SHP77 (cell line): Measurements from ENCODE around the gene CPSF7.
A peak's percentile ranks its signal among the peaks of the same experiment; 100 is the strongest.
"Not testable (repeated sequence)": the region's sequence is repeated elsewhere in the genome, so short reads cannot be mapped to it uniquely, and the experiment has no call there.

Experiments
- DNase-seq, 2 experiments: peaks; one replicate each; lab custom pipeline; 2025; lab: John Stamatoyannopoulos, UW

The CPSF7 gene, protein sequence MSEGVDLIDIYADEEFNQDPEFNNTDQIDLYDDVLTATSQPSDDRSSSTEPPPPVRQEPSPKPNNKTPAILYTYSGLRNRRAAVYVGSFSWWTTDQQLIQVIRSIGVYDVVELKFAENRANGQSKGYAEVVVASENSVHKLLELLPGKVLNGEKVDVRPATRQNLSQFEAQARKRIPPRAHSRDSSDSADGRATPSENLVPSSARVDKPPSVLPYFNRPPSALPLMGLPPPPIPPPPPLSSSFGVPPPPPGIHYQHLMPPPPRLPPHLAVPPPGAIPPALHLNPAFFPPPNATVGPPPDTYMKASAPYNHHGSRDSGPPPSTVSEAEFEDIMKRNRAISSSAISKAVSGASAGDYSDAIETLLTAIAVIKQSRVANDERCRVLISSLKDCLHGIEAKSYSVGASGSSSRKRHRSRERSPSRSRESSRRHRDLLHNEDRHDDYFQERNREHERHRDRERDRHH

DNA sequence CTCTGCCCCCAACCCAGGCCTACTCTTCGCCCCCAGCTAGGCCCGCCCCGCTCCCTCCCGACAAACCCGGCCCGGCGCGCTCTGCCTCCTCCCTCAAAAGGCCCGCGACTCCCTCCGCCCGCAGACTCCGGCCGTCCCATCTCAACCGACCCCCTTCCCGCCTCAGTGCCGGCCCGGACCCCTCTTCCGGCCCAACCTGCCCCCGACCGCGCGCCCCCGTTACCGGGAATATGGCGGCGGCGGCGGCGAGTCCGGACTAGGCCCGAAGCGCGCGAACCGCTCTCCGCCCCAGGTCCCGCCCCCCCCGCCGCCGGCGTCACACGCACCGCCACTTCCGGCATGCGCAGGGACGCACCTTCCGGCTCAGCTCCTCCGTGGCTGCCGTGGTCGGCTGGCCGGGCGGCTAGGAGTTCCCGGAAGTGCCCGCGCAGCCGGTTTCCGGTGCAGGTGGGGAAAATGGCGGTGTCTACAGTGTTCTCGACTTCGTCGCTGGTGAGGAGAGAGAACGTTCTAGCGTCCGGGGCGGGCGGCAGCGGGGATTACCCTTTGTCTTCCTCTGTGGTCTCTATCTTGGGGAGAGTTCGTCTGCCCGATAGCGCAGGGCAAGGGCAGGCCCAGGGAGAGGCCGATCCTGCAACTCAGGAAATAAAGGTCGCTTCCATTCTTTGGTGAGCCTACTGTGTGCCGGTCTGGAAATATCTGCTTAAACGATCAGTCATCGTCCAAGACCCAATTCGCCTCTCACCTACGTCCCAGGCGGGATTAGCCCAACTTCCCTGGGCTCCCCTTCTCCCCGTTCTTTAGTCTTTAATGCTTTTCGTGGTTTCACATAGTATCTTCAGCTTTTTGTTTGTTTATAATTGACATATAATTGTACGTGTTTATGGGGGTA, at the start of gene CPSF7, which contains the start of gene SDHAF2:
TSS of gene CPSF7 (minus strand) at position 285 of the 892 bp plus-strand sequence. CDS start 740 bp downstream, outside the sequence.
TSS of gene SDHAF2 (plus strand) at position 434 of the 892 bp plus-strand sequence. CDS start at position 457, 23 bp downstream.
- peak; percentile 90 to 94 for DNase-seq

DNA sequence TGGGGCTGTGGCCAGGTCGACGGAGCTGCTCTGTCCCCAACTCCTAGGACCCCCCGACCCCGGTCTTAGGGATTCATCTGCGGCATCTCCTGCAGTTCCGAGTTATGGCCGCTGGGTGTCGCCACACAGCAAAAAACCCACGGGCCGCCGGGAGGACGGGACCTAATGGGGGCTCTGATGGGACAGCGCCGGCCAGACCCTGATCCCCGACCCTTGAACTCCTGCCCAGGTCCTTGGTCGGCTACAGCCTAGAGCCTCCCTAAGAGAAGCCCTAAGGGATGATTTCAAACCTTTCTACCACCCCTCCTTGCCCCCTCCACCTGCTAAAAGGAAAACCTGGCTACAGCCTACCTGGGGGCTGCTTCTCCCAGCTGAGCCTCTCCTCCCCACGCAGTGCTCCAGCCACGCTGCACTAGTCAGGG, 48.0 kb upstream of the CPSF7 start:
- DNase-seq = no peak

DNA sequence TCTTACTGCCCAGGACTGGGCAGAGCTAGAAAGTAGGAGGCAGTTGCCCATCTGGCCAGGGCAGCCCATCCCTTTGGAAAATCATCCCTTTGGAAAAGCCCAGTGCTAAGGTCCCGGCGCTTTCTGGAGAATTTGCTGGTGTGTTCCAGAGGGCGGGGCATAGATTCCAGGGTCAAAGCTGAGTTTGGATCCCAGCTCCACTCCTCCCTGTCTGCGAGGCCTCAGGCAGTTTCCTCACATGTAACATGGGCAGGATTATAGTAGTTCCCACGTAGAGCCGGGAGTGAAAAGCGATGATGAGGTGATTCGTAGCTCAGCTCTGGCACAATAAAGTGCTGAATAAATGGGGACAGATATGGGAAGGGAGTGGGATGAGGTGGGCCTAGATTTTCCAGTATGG, 47.4 kb upstream of the CPSF7 start:
- DNase-seq = no peak

DNA sequence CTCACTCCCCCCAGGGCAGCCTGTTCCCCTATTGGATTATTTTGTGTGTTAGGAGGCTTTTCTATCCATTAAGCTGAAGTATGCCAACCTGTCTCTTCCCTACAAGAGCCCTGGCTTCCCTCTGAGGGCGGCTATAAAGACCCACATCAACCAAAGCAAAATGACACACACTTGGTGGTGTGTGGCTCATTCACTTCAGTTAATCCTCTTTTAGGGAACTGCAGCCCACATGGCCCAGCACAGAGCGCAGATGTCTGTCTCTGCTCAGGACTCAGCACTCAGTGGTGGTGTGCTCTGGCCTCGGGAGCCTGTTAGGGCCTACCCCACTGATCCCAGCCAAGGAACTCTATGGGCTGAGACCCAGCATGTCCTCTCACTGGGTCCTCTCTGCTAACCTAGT, 46.6 kb upstream of the CPSF7 start:
- DNase-seq = no peak

DNA sequence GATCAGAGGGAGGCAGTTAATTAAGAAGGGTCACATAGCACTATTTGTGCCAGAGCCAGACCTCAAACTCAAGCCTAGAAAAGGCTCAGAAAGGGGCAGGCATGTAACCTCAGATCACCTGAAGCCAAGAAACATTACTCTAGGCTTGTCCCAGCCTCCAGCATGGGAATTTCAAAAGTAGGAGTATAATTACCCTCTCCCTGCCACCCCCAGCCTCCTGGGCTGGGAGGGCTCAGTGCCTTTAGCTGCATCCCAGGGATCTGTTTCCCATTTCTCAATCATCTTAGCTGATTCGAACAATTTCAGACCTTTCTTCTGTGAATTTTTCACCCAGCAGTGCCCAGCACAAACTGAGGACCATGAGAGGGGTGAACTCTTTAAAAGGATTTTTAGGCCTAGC, 45.7 kb upstream of the CPSF7 start:
- no peak for DNase-seq

DNA sequence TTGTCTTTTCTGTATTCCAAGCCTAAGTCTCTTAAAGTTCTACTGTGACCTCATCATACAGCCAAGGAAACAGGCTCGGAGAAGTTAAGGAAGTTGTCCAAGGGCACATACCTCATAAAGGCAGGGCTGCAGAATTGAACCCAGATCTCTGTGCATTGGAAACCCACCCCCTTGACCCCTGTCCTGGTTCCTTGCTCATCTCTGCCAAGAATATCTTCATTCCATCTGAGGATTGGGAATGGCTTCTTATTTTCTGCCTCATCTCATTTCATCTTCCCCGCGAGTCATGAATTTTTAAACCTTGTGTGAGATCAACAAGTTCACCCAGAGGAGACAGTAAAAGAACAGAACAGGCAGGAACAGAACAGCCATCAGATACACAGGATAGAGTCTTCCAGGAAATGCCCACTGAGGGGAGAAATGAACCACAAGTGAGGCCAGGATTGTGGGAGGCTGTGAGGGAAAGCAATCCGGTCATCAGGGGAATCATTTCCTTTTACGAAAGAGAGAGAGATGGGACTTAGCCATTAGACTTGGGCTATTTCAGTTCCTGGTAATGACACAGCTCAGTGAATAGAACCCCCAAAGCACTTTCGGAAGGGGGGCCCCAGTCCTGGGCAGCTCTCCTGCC, 44.4 kb upstream of the CPSF7 start:
- no peak for DNase-seq

DNA sequence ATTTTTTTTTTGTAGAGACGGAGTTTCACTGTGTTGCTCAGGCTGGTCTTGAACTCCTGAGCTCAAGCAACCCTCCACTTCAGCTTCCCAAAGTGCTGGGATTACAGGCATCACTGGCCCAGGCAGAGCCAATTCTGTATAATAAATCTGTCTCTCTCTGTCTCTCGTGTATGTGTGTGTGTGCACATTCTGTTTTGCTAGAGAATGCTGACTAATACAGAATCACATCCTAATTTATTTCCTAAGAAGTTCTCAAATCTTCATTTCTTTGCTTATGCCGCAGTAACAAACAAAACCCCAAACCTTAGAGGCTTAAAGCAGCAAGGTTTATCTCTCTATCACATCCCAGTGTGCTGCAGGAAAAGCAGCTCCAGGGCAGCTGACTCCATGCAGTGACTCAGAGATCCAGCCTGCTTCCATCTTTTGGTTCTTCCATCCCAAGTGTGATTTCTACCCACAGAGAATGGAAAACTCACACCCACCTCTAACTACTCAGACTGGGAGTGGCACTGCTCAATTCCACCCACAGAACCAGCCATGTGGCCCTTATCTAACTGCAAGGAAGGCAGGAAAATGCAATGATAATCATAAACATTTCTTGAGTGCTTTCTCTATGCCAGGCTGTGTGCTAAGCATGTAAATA, 43.7 kb upstream of the CPSF7 start:
- DNase-seq = no peak

DNA sequence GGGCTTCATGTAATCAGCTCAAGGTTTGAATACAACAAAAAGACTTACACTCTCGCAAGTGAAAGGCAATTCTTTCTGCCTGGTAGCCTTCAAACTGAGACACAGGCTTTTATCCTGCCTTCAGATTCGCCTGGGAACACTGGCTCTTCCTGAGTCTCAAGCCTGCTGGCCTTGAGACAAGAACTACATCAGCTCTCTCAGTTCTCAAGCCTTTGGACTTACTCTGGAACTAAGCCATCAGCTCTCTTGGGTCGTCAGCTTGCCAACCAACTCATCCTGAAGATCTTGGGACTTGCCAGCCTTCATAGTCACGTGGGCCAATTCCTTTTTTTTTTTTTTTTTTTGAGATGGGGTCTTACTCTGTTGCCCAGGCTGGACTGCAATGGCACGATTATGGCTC, 43.1 kb upstream of the CPSF7 start:
- DNase-seq = no peak

DNA sequence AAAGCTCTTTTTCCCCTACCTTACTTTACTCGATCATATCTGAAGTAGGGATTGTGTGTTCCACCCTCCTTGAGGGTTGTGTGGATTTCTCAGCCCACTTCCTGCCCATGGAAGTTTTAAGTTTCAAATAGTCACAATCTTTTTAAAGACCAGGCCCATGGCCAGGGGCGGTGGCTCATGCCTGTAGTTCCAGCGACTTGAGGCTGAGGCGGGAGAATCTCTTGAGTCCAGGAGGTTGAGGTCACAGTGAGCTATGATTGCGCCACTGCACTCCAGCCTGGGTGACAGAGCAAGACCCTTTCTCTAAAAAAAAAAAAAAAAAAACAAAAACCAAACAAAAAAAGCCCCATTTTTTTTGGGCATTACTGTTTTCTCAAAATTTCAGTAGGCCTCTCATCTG, 42.5 kb upstream of the CPSF7 start:
- DNase-seq = no peak

DNA sequence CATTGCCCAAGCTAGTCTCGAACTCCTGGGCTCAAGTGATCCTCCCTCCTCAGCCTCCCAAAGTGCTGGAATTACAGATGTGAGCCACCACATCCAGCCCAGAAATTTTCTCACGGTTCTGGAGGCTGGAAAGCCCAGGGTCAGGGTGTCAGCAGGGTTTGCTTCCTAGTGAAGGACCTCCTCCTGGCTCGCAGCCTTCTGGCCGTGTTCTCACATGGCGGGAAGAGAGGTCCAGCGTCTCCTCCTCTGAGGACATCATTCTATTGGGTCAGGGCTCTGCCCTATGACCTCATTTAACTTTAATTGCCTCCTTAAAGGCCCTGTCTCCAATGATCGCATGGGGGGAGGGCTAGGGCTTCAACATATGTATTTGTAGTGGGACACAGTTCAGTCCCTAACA, 38.2 kb upstream of the CPSF7 start:
- DNase-seq = no peak

DNA sequence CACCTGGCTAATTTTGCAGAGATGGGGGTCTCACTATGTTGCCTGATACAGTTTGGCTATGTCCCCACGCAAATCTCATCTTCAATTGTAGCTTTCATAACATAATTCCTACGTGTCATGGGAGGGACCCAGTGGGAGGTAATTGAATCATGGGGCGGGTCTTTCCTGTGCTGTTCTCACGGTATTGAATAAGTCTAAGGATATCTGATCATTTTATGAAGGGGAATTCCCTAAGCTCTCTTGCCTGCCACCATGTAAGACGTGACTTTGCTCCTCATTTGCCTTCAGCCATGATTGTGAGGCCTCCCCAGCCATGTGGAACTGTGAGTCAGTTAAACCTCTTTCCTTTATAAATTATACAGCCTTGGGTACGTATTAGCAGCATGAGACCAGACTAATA, 37.8 kb upstream of the CPSF7 start:
- not testable (repeated sequence) for DNase-seq

DNA sequence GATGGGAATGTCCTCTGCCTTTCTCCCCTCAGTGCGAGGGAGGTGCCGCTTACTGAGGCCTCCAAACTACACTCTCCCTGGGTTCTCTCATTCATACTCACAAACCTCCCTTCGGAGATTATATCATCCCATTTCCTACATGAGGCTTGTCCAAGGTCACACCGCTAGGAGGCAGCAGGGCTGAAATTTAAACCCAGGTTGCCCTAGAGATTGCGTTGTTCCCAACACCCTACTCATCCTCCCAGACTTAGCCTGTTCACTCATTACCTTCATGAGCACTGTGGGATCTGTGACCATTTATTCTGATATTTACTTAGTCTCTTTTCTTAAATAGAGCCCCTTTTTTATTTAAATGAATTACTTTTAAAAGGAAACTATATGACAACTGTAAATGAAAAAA, 31.2 kb upstream of the CPSF7 start:
- DNase-seq = no peak

DNA sequence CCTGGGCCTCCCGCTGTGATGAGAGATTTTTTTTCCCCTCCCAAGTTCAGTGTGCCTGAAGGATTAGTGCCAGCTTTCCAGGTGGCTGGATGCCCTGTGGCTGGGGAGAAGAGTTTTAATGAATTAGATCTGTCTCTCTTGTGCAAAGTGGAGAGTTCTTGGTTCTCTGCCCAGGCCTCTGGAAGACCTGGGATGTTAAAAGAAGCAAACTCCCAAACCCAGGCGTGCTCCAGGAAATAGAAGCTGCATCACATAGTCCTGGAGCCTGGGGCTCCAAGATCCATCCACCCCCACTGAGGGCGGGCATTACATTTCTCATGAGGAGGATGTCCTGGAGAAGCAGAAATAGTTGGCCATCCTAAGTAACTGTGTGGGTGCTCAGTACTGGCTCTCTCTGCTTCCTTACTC, 30.7 kb upstream of the CPSF7 start:
- no peak for DNase-seq

DNA sequence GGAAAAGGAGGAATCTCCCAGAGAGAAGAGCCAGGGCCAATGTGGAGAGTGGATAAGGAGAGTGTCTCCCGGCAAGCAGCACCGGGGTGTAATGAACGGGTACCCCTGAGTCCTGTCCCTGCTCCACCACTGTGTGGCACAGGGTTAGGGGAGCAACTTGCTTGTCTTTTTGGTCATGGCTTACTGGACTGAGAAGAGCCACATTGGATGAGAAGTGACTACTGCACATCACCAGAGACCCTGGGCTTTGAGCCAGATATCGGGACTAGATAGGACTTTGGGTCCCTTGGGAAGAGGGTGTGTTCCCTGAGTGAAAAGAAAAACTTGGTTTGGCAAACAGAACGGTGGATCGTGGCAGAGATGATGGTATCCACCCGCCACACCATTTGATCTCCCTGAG, 24.7 kb upstream of the CPSF7 start:
- DNase-seq = no peak

DNA sequence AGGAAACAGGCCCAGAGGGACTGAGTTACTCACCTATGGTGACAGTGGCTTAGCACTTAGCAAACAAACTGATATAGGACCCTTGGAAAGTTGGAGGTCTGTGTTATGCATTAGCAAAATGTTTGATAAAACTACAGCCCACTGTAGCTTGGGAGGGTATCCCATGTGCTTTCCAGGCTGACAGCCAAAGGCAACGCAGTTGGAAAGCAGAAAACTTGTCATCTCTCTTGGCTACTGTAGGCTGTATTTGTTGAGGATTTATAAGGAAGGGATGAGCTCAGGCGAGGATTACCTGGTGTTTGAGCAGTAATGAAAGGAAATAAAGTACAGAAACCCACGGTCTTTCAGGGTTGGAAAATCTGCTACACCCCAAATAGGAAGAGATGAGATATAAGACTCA, 23.9 kb upstream of the CPSF7 start:
- DNase-seq = no peak

DNA sequence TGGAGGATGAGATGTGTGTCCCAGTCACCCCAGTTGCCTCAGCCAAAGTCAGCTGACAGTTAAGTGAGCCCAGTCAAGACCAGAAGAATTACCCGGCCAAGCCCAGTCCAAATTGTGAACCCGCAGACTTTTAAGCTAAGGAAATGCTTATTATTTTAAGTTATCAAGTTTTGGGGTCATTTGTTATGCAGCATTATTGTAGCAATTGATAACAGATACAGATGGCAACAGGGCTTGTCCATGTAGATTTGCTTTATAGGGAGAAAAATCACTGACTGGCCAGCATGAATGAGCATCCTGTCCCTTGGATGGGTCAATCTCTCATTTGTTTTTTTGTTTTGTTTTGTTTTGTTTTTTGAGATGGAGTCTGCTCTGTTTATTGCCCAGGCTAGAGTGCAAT, 23.1 kb upstream of the CPSF7 start:
- DNase-seq = no peak

DNA sequence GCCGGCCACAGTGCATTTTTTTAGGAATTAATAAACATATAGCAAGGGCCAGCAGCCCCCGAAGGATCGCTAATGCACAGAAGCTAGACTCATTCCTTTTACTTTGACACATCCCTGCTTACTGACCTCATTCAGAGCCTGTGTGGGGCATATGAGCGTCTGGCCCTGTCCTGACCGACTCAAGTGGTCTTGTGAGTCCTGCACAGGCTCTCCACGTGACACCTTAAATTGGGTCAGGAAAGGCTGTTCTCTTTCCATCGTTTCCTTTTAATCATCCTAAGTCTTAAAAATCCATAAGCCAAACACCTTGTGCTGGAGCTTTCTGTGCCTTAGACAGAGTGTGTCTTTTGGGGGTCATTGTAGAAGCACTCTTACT, 18.8 kb upstream of the CPSF7 start:
- no peak for DNase-seq

DNA sequence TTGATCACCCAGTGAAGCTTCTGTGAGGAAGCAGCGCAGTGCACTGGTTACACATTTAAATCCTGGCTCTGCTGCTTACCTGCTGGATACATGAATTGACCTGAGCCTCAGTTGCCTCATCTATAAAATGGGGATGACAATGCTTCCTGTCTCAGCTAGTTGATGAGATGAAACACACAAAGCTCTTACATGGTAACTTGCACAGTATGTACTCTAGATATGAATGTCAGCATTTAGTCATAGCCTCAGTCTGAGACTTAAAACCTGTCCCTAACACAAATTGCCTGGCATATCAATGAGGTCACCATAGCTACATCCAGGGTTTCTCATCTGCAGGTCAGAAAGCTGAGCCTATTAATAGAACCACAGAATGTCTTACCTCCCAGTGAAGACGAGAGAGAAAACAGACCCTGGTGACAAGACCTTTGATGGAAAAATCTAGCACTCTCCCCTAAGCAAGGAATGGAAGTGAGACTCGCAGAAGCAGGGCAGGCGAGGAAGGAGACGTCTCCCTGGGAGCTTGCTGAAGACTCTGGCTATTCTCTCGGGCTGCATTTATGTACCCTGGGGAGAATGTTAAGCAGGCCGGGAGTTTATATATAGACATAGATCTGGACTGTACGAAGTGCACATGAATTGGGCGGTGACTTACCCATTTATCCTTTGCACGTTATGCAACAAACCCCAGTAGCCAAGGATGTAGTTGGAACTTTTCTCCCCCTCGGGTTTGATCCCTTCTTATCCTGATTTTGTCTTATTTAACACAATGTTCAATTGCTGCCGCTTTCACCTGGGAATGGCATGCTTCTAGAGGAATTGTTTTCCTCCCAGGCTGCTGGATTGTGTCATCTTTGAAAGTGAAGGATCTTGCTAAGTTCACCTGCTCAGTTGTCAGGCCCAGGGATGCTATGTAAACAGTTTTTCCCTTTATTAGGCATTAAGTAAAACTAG, 18.1 kb upstream of the CPSF7 start:
- no peak for DNase-seq

DNA sequence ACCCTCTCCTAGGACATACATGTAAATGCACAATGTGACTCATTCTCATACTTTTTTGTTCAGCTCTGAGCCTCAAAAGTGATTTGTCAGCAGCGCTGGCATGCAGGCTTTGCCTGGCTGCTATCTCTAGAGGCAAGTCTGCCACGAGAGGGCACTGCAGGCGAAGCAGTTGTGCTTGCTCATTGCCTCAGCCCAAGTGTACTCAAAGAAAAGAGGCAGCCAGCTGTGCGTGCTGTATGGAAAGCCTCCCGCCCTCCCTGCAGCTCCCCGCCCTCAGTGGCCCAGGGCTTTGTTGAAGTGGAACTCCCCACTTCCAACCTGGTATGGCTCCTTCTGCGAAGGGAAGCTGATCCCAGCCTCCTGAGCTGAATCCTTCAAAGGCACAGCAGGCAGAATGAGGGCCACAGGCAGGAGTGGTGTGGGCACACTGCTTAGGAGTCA, 16.5 kb upstream of the CPSF7 start:
- peak; percentile 74 to 86 for DNase-seq

DNA sequence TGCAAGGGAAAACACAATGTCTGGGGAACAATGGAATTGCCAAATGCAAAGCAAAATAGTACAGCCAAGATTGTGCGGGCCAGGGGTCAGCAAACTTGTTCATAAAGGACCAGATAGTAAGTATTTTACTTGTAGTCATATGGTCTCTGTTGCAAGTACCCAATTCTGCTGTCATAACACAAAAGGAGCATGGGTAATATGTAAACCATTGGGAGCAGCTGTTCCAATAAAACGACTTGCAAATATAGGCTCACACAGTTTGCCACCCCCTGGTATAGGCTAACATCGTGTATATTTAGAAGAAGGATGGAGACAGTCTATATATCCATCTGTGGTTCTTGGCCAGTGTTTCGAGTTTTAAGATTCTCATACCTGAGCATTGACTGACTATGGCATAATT, 15.7 kb upstream of the CPSF7 start:
- DNase-seq = peak; percentile 46 to 63

DNA sequence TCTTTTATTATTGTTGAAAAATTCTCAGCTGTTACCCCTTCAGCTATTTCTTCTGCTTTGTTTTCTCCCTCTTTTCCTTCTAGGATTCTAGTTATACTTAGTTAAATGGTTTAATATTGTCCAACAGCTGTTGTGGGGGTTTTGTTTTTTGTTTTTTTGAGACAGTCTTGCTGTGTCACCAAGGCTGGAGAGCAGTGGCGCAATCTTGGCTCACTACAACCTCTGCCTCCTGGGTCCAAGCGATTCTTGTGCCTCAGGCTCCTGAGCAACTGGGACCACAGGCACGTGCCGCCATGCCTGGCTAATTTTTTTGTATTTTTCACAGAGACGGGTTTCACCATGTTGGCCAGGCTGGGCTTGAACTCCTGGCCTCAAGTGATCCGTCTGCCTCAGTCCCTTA, 12.8 kb upstream of the CPSF7 start:
- DNase-seq = no peak
